ENCODE results near the gene CSNK2A3. TPM values are rescaled to one million over a fixed set of nuclear protein-coding genes. Genes with fewer than 3 reads are reported as not detected.
"Not testable (repeated sequence)": the region's sequence is repeated elsewhere in the genome, so short reads cannot be mapped to it uniquely, and the experiment has no call there.

The CSNK2A3 gene
- total and polyA plus RNA-seq, 4 experiments from 2014 or later = 0.32 to 1.6 (median 1.0) TPM

DNA sequence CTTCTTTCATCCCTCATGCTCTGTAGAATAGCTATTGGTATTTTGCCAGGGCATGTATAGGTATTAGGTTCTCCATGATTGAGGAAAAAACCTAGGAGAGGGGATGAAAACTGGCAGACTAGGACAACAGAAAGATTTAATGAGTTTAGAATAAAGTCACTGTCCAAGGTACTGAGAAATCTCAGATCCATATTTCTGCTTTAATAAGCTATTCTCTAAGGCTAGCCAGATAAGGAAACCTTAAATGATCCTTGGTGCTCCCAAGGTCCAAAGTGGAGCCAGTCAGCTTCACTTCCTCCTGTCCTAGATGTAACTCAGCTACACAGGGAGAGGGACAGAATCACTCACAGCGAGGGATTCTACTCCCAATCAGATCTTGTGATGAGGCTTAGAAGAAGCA, 13.7 kb upstream of the CSNK2A3 start:
- ChIA-PET CTCF (ENCODE audit: partially characterized antibody) (no interaction called here), POLR2A (ENCODE audit: partially characterized antibody) (no interaction called here)
- Mint-ChIP-seq H3K36me3 (no peaks in the 10 kb centered on the region), H3K4me3 (no peak overlapping the region), H3K27ac (no peak overlapping the region), H3K4me1 (no peaks in the 10 kb centered on the region), H3K27me3 (peaks cover 2 to 13% of the 10 kb centered on the region in 2 donors), H3K9me3 (peaks cover 0 to 14% (median 6%) of the 10 kb centered on the region in 8 donors)
- Histone ChIP-seq H3K9me3 (ENCODE audit: control insufficient read depth in 1 of 2, low read length in 2 of 2) (no peaks in the 10 kb centered on the region), H3K4me1 (ENCODE audit: insufficient read depth, low read length) (no peaks in the 10 kb centered on the region), H3K27ac (ENCODE audit: low read depth, low read length) (no peak overlapping the region), H3K36me3 (ENCODE audit: insufficient read depth, low read length) (no peaks in the 10 kb centered on the region), H3K27me3 (ENCODE audit: insufficient read depth, low read length) (peaks cover 4% of the 10 kb centered on the region), H3K4me3 (ENCODE audit: low read length in 2 of 2) (no peak overlapping the region)
- DNase-seq = no peak
- intact Hi-C loops (cut with micrococcal nuclease) = no loop called here

DNA sequence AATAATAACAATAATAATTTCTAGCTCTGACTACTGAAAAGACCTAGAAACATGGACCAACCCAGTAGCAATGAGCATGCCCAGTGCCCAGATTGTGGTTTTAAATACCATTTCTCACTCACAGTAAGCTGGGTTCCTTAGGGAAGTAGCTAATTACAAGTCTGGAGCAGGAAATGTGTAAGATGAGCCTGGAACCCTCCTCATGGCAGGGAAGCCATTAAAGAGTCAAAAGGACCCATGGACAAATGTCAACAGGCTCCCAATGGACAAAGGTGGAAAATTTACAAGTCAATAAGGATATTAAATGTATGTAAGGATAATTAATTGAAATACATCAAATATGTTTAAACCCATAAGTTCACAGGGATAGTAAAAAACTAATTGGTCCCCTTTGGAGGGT, 10.6 kb upstream of the CSNK2A3 start:
- Mint-ChIP-seq H3K4me3 (no peak overlapping the region), H3K27me3 (peaks cover 4 to 12% of the 10 kb centered on the region in 2 donors), H3K27ac (no peak overlapping the region), H3K4me1 (no peaks in the 10 kb centered on the region), H3K36me3 (no peaks in the 10 kb centered on the region), H3K9me3 (peaks cover 0 to 8% (median 5%) of the 10 kb centered on the region in 8 donors)
- Histone ChIP-seq H3K4me1 (ENCODE audit: insufficient read depth, low read length) (no peaks in the 10 kb centered on the region), H3K36me3 (ENCODE audit: insufficient read depth, low read length) (no peaks in the 10 kb centered on the region), H3K27ac (ENCODE audit: low read depth, low read length) (no peak overlapping the region), H3K4me3 (ENCODE audit: low read length in 2 of 2) (no peak overlapping the region), H3K9me3 (ENCODE audit: control insufficient read depth in 1 of 2, low read length in 2 of 2) (no peaks in the 10 kb centered on the region), H3K27me3 (ENCODE audit: insufficient read depth, low read length) (no peaks in the 10 kb centered on the region)
- ChIA-PET CTCF (ENCODE audit: partially characterized antibody) (no interaction called here), POLR2A (ENCODE audit: partially characterized antibody) (interaction anchor here (0.5 kb wide), 1 partner anchor 491 kb away, joined by 3 read pairs; no protein-coding TSS in a partner anchor)
- intact Hi-C loops (cut with micrococcal nuclease) = no loop called here
- DNase-seq = no peak

DNA sequence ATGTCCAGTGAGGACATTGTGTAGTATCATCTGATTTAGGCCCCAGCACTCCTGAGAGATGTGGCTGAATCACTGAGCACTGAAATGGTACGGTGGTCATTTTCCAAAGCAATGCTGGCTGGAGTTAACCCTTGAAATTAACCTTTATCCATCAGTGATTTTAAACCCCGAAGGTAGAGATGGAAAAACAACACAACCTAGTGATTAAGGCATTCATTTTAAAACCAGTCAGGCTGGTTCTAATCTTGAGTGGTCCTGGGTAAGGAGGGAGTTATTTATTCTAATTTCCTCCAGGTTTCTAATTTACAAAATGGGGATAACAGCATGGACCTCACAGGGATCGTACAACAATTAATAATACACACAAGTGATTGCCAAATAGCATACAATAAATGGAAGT, 6.6 kb upstream of the CSNK2A3 start:
- peaks cover 7 to 16% of the 10 kb centered on the region in 2 donors for H3K27me3 Mint-ChIP-seq
- H3K36me3 Mint-ChIP-seq = no peaks in the 10 kb centered on the region
- ChIA-PET CTCF (ENCODE audit: partially characterized antibody) (no interaction called here), POLR2A (ENCODE audit: partially characterized antibody) (no interaction called here)
- Histone ChIP-seq H3K4me3 (ENCODE audit: low read length in 2 of 2) (no peak overlapping the region), H3K4me1 (ENCODE audit: insufficient read depth, low read length) (no peaks in the 10 kb centered on the region), H3K27ac (ENCODE audit: low read depth, low read length) (no peak overlapping the region), H3K27me3 (ENCODE audit: insufficient read depth, low read length) (no peaks in the 10 kb centered on the region), H3K36me3 (ENCODE audit: insufficient read depth, low read length) (no peaks in the 10 kb centered on the region), H3K9me3 (ENCODE audit: control insufficient read depth in 1 of 2, low read length in 2 of 2) (no peaks in the 10 kb centered on the region)
- intact Hi-C loops (cut with micrococcal nuclease) = no loop called here
- no peak overlapping the region for H3K4me3 Mint-ChIP-seq
- no peaks in the 10 kb centered on the region for H3K4me1 Mint-ChIP-seq
- no peak overlapping the region for H3K27ac Mint-ChIP-seq
- H3K9me3 Mint-ChIP-seq = no peaks in the 10 kb centered on the region
- no peak for DNase-seq

DNA sequence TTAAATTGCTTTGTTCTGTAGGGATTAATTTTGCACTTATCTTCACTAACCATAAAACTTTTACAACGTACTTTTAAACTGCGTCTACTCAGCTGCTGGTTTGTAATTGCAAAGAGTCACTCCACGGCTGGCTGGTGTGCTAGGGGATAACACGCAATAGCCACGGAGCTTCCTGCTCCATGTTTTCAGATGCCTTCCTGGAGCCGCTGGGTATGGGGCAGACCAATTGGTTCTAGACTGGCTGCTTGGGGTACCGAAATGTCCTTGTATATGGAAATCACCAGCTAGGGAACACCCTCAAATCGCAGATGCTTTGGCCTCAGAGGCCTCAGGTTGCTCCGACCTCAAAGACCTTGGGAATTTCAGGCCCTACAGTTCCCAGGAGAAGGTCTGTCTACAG, 3.8 kb upstream of the CSNK2A3 start:
- H3K4me1 ChIP-seq (ENCODE audit: insufficient read depth, low read length) = no peaks in the 10 kb centered on the region
- no peaks in the 10 kb centered on the region for H3K9me3 ChIP-seq (ENCODE audit: control insufficient read depth in 1 of 2, low read length in 2 of 2)
- Mint-ChIP-seq H3K4me1 (no peaks in the 10 kb centered on the region), H3K9me3 (no peaks in the 10 kb centered on the region), H3K4me3 (no peak overlapping the region), H3K36me3 (no peaks in the 10 kb centered on the region), H3K27me3 (peaks cover 9 to 14% of the 10 kb centered on the region in 2 donors), H3K27ac (no peak overlapping the region)
- DNase-seq = no peak
- ChIA-PET CTCF (ENCODE audit: partially characterized antibody) (no interaction called here), POLR2A (ENCODE audit: partially characterized antibody) (no interaction called here)
- no peaks in the 10 kb centered on the region for H3K36me3 ChIP-seq (ENCODE audit: insufficient read depth, low read length)
- no peaks in the 10 kb centered on the region for H3K27me3 ChIP-seq (ENCODE audit: insufficient read depth, low read length)
- intact Hi-C loops (cut with micrococcal nuclease) = no loop called here
- H3K27ac ChIP-seq (ENCODE audit: low read depth, low read length) = no peak overlapping the region
- H3K4me3 ChIP-seq (ENCODE audit: low read length in 2 of 2) = no peak overlapping the region

DNA sequence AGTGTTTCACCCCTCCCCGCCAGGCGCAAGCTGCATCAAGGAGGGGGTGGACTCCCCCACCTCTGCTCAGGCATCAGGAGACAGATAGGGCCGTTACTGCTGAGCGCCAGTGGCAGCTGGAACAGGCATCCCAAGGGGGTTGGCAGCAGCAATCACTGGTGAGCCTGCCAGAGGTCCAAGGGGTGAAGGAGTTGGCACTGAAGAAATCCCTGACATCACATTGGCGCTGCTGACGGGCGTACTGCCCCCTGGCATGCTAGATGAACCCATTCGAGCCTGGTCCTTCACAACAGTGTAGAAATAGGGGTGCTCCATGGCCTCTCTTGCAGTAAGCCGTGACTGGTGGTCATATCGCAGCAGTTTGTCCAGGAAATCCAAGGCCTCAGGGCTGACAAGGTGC, 1.2 kb downstream of the CSNK2A3 start:
- H3K4me1 Mint-ChIP-seq; POLR2A ChIA-PET (ENCODE audit: partially characterized antibody); DNase-seq; H3K4me3 Mint-ChIP-seq; H3K9me3 Mint-ChIP-seq; H3K36me3 Mint-ChIP-seq; intact Hi-C loops (cut with micrococcal nuclease); H3K27me3 Mint-ChIP-seq; H3K27ac ChIP-seq (ENCODE audit: low read depth, low read length); H3K36me3 ChIP-seq (ENCODE audit: insufficient read depth, low read length); H3K27me3 ChIP-seq (ENCODE audit: insufficient read depth, low read length); H3K27ac Mint-ChIP-seq; CTCF ChIA-PET (ENCODE audit: partially characterized antibody); H3K4me1 ChIP-seq (ENCODE audit: insufficient read depth, low read length); H3K9me3 ChIP-seq (ENCODE audit: control insufficient read depth in 1 of 2, low read length in 2 of 2); H3K4me3 ChIP-seq (ENCODE audit: low read length in 2 of 2): not testable (repeated sequence)

DNA sequence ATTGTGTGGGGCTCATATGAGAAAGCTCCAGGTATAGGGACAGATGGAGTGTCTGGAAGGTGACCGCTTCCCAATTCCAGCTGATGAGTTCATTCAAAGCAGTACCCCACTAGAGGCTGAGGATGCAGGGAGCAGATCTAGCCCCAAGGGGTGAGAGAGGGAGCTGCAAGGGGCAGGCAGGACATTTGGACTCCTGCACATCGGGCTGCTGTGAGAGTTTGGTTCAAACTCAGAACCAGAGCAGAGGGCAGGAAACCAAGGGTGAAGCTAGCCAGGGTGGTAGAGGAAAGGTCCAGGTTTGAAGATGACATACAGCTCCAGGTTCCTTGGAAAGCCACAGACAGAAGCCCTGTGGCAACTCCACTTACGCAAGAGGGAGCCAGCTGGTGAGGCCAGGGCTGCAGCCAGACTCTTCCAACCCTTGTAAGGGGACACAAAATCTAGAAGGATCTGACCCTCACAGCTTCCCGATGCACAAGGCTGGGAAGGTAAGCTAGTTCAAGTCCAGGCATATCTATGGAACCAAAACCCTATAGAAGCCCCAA, 1.9 kb downstream of the CSNK2A3 start:
- H3K9me3 ChIP-seq (ENCODE audit: control insufficient read depth in 1 of 2, low read length in 2 of 2) = no peaks in the 10 kb centered on the region

DNA sequence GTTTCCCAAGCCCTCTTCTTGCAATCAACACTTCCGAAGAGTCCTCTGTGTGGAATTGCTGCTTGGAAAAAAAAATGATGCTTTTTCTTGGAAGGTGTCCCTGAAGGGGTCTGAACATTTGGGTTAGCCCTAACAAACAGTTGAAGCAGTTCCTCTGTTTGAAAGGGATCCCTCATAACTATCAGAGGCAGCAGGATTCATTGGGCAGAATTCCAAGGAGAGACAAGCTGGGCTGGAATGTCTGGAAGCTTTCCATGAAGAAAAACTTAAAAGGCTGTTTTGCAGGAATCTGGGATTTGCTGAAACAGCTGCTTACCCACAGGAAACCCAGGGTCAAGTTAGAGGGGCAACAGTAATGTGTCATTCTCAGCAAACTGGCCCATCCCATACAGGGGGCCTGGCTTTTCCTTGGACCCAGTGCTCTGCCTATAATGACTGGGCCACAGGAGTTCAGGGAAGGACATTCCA, 3.1 kb downstream of the CSNK2A3 start:
- CTCF ChIA-PET (ENCODE audit: partially characterized antibody) = no interaction called here
- no peak overlapping the region for H3K4me3 ChIP-seq (ENCODE audit: low read length in 2 of 2)

More for the DNA sequence above, 1.9 kb downstream of the CSNK2A3 start:
- intact Hi-C loops (cut with micrococcal nuclease) = no loop called here
- Histone ChIP-seq H3K27me3 (ENCODE audit: insufficient read depth, low read length) (no peaks in the 10 kb centered on the region), H3K36me3 (ENCODE audit: insufficient read depth, low read length) (no peaks in the 10 kb centered on the region), H3K4me3 (ENCODE audit: low read length in 2 of 2) (no peak overlapping the region), H3K4me1 (ENCODE audit: insufficient read depth, low read length) (no peaks in the 10 kb centered on the region), H3K27ac (ENCODE audit: low read depth, low read length) (no peak overlapping the region)
- Mint-ChIP-seq H3K4me1 (no peaks in the 10 kb centered on the region), H3K4me3 (no peak overlapping the region), H3K9me3 (no peaks in the 10 kb centered on the region), H3K27ac (no peak overlapping the region), H3K27me3 (peaks cover 0 to 2% of the 10 kb centered on the region in 2 donors), H3K36me3 (no peaks in the 10 kb centered on the region)
- DNase-seq = no peak
- ChIA-PET POLR2A (ENCODE audit: partially characterized antibody) (no interaction called here), CTCF (ENCODE audit: partially characterized antibody) (no interaction called here)

More for the DNA sequence above, 3.1 kb downstream of the CSNK2A3 start:
- no peaks in the 10 kb centered on the region for H3K36me3 ChIP-seq (ENCODE audit: insufficient read depth, low read length)
- DNase-seq = no peak
- no peak overlapping the region for H3K27ac ChIP-seq (ENCODE audit: low read depth, low read length)
- POLR2A ChIA-PET (ENCODE audit: partially characterized antibody) = no interaction called here
- no peaks in the 10 kb centered on the region for H3K27me3 ChIP-seq (ENCODE audit: insufficient read depth, low read length)
- no peak overlapping the region for H3K4me3 Mint-ChIP-seq
- peaks cover 2 to 6% of the 10 kb centered on the region in 2 donors for H3K27me3 Mint-ChIP-seq
- no peaks in the 10 kb centered on the region for H3K36me3 Mint-ChIP-seq
- H3K27ac Mint-ChIP-seq = no peak overlapping the region
- H3K9me3 Mint-ChIP-seq = no peaks in the 10 kb centered on the region
- no peaks in the 10 kb centered on the region for H3K4me1 Mint-ChIP-seq
- intact Hi-C loops (cut with micrococcal nuclease) = no loop called here
- H3K4me1 ChIP-seq (ENCODE audit: insufficient read depth, low read length) = no peaks in the 10 kb centered on the region
- H3K9me3 ChIP-seq (ENCODE audit: control insufficient read depth in 1 of 2, low read length in 2 of 2) = no peaks in the 10 kb centered on the region

All from CD4-positive, alpha-beta memory T cell (primary cell).